ENCODE measurements around the gene SORCS2. TPM values are rescaled to one million over a fixed set of nuclear protein-coding genes. Genes with fewer than 3 reads are reported as not detected.

SORCS2 gene
- total and polyA plus RNA-seq, 8 donors = 4.6 to 9.7 (median 7.2) TPM

GRCh38 chr4:7353846-7354610 is 161.7 kb downstream of the SORCS2 start:
- H3K4me1 ChIP-seq = no peaks in the 10 kb centered on the region
- no peak overlapping the region for H3K27ac ChIP-seq
- H3K9me3 ChIP-seq = no peaks in the 10 kb centered on the region
- no peak overlapping the region for H3K4me3 ChIP-seq
- no peak for TF ChIP-seq CTCF (IDR thresholded peaks at IDR 0.05)
- intact Hi-C loops (cut with DNase I) = no loop called here
- no peaks in the 10 kb centered on the region for H3K36me3 ChIP-seq
- DNase-seq = no peak
- no peaks in the 10 kb centered on the region for H3K27me3 ChIP-seq
- ATAC-seq = no peak

GRCh38 chr4:7354927-7355326 is 162.6 kb downstream of the SORCS2 start:
- DNase-seq (no peak), ATAC-seq (no peak)
- Histone ChIP-seq H3K9me3 (no peaks in the 10 kb centered on the region), H3K27ac (no peak overlapping the region), H3K36me3 (no peaks in the 10 kb centered on the region), H3K4me1 (no peaks in the 10 kb centered on the region), H3K4me3 (no peak overlapping the region), H3K27me3 (no peaks in the 10 kb centered on the region)
- no peak for TF ChIP-seq CTCF (IDR thresholded peaks at IDR 0.05)
- intact Hi-C loops (cut with DNase I) = no loop called here

- Histone ChIP-seq H3K4me3 (no peak overlapping the region), H3K27me3 (no peaks in the 10 kb centered on the region), H3K36me3 (no peaks in the 10 kb centered on the region), H3K27ac (no peak overlapping the region), H3K4me1 (no peaks in the 10 kb centered on the region), H3K9me3 (no peaks in the 10 kb centered on the region)
- intact Hi-C loops (cut with DNase I) = no loop called here
- ATAC-seq (no peak), DNase-seq (no peak)
- no peak for TF ChIP-seq CTCF (IDR thresholded peaks at IDR 0.05)
Measured at GRCh38 chr4:7355795-7356194, 163.5 kb downstream of the SORCS2 start.

- intact Hi-C loops (cut with DNase I) = no loop called here
- TF ChIP-seq CTCF (IDR thresholded peaks at IDR 0.05) = no peak
- ATAC-seq (no peak), DNase-seq (peak in 1 of 4 donors; percentile 72)
- no peaks in the 10 kb centered on the region for H3K9me3 ChIP-seq
- no peak overlapping the region for H3K4me3 ChIP-seq
- H3K27ac ChIP-seq = no peak overlapping the region
- no peaks in the 10 kb centered on the region for H3K36me3 ChIP-seq
- H3K27me3 ChIP-seq = no peaks in the 10 kb centered on the region
- no peaks in the 10 kb centered on the region for H3K4me1 ChIP-seq
Measured at GRCh38 chr4:7356667-7357310, 164.5 kb downstream of the SORCS2 start.

GRCh38 chr4:7357323-7357722 is 165.0 kb downstream of the SORCS2 start:
- Histone ChIP-seq H3K9me3 (no peaks in the 10 kb centered on the region), H3K27ac (no peak overlapping the region), H3K27me3 (no peaks in the 10 kb centered on the region), H3K4me1 (no peaks in the 10 kb centered on the region), H3K4me3 (no peak overlapping the region), H3K36me3 (no peaks in the 10 kb centered on the region)
- no peak for ATAC-seq
- DNase-seq = no peak
- intact Hi-C loops (cut with DNase I) = no loop called here
- TF ChIP-seq CTCF (IDR thresholded peaks at IDR 0.05) = no peak

Measured in left lung (tissue), 10 donors.